Fibroblast of the conjunctiva (primary cell): ENCODE measurements around the gene SLX9.
A peak's percentile ranks its signal among the peaks of the same experiment; 100 is the strongest.

ENCODE experiments used
- DNase-seq: peaks from one replicate; pipeline ENCODE4 v3.0.0-alpha.2; 2010; ENCODE audit warnings: low read depth

The SLX9 gene

DNA sequence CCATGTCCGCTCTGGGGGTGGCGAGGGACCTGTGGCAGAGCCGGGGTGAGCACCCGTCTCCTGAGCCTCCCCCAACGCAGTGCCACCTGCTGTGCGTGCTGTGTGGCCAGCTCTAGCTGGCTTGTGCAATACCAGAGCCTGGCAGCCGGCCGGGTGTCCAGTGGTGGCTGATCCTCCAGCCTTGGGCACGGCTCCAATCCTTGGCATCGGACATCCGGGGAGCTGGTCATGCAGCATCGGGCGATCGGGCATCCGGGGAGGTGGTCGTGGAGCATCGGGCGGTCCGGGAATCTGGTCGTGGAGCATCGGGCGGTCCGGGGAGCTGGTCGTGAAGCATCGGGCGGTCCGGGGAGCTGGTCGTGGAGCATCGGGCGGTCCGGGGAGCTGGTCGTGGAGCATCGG is 8.1 kb downstream of the SLX9 start:
- no peak for DNase-seq

DNA sequence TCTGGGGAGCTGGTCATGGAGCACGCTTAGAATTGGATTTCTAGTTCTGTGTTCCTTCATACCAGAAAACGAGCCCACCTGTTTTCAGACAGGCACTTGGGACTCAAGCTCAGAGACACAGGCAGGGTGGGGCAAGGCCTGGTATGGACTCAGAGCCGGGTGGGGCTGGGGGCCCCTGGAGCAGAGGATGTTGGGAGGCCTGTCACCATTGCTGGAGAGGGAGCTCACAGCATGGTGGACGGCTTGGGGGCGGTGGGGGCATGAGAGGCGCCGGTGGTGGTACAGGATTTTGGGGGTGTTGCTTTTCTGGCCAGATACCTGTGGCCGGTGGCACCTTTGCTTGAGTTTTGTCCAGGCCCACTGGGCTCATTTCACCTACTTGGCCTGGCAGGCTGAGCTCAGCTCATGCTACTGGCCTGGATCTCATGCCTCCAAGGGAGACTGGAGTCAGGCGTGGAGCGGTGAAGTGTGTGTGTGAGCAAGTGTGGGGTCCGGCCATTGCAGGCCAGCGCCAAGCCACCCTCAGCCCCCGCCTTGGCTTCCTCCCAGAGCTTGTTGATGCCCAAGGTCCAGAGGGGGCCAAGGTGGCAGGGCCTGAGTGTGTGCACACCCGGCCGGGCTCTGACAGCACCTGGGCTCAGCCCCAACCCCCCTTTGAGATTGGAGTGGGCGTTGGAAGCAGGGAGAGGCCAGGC is 8.7 kb downstream of the SLX9 start:
- DNase-seq: no peak

DNA sequence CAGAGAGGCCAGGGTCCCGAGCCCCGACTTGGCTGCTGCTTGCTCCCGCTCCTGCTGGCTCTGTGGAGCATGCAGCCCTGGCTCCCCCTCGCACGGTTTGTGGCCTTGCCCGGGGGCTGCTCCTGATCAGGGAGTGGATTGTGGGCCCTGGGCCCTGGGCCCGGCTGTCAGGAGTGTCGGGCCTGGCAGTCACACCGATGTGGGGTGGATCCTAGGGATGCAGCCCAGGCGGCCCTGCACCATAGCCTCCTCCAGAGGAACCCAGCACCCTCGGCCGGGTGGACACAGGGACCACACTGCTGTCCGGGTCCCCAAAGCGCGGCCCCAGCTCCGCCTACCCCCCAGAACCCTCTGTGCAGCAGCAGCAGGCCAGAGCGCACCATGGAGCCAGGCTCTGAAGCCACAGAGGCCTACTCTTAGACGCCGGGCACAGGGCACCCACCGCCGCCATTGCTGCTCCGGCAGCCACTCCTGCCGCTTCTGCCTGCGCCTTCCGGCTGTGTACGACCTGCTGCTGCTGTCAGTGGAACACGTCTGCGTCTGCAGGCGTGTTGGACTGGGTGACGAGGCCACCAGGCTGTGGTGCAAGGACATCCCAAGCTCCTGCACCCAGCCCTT is 9.4 kb downstream of the SLX9 start:
- no peak for DNase-seq

DNA sequence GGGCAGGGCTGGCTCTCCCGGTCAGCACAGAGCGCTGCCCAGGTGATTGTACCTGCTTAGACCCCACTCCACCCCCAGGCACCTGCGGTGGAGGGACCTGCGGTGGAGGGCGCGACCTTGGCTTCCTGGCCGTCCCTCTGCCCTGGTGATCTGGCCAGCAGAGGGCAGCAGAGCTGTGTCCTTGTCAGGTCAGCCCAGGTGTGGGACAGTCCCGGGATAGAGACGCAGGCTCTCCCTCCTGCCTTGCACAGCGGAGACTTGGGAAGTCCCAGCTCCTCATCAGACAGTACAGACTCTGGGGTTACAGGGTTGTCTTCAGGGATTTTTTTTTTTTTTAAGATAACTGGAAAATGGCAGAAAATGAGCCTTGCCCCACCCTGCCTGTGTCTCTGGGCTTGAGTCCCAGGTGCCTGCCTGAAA is 10.0 kb downstream of the SLX9 start:
- DNase-seq: peak; percentile 34

- no peak for DNase-seq
Observed at GRCh38 chr21:44950351-44950750, 10.5 kb downstream of the SLX9 start.

- no peak for DNase-seq
Observed at GRCh38 chr21:44951186-44951915, 11.5 kb downstream of the SLX9 start.

GRCh38 chr21:44952116-44952928 is 12.5 kb downstream of the SLX9 start:
- no peak for DNase-seq

GRCh38 chr21:44952929-44953627 is 13.2 kb downstream of the SLX9 start:
- no peak for DNase-seq

DNA sequence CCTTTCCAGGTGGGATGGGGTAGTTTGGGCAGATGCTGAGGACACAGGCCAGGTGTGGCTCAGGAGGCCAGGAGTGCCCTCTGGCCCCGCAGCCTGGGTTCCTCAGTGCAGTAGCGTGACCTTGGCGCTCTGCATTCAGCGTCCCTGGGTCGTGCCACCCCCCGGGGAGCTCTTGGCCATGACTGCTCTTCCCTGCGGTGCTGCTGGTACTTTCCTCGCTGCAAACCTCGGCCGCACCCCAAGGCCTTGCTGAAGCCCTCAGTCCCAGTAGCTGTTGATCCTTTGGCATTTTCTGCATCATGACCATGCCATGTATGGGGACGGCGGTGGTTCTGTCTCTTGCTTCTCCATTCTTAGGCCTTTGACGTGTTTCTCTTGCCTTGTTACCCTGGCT is 13.8 kb downstream of the SLX9 start:
- DNase-seq: no peak

- DNase-seq: no peak
Observed at GRCh38 chr21:44954281-44954771, 14.5 kb downstream of the SLX9 start.

- no peak for DNase-seq
Observed at GRCh38 chr21:44955141-44955797, 15.4 kb downstream of the SLX9 start.

GRCh38 chr21:44955798-44956175 is 16.0 kb downstream of the SLX9 start:
- no peak for DNase-seq

- no peak for DNase-seq
Observed at GRCh38 chr21:44956356-44957046, 16.7 kb downstream of the SLX9 start.

DNA sequence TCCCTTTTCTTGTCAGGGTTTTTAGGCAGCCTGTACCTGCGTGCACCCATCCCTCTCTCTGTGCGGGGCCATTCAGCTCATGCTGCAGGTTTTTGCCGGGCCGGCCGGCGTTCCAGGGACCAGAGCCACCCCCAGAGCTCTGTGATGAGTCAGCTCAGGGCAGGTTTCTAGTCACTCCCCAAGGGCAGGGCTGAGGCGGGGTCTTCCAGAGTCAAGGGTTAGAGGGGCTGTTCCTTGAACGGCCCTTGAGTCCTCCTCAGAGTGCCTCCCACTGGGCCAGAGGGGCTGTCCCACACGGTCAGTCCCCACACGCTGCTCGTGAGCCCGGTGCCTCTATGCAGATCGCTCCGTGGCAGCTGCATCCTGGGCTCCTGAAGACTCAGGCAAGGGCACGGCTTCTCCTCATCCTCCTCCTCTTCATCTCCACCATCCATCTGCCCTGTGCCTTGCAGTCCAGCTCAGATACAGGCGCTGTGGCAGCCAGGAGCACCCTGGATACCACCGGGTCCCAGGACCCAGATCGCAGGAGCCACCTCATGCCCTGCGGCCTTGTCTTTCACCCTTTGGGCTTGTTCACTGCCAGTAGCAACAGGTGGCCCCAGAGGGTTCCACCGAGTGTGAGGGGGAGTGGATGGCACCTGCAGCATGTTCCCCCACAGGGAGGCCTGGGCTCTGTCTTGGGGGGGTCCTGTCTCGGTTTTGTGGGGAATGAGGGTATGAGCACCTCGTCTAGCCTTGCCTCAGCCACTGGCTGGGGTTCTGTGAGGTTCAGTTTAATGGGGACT is 17.4 kb downstream of the SLX9 start:
- no peak for DNase-seq

DNA sequence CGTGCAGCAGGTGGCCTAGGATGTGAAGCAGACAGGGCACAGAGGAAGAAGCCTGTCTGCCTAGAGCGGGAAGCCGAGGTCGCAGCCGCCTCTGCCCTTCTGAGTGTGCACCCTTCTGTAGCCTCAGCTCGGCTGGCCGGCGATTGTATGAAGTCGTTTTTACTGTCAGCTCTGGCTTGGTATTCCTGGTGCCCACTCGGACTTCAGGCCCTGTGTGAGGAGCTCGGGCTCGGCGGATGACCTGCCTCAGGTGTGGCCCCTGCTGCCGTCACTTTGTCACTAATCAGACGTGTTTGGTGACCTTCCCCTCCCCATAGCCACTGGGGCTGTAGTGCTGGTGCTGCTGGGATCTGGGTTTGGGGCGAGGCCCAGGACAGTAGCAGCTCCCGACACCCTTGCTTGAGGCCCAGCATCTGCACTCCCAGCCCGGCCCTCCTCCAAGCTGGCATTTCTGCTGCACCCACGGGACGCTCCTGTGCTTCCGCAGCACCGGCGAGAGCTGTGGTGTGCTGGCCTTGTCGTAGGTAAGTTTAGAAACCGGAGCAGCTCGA is 18.1 kb downstream of the SLX9 start:
- no peak for DNase-seq

DNA sequence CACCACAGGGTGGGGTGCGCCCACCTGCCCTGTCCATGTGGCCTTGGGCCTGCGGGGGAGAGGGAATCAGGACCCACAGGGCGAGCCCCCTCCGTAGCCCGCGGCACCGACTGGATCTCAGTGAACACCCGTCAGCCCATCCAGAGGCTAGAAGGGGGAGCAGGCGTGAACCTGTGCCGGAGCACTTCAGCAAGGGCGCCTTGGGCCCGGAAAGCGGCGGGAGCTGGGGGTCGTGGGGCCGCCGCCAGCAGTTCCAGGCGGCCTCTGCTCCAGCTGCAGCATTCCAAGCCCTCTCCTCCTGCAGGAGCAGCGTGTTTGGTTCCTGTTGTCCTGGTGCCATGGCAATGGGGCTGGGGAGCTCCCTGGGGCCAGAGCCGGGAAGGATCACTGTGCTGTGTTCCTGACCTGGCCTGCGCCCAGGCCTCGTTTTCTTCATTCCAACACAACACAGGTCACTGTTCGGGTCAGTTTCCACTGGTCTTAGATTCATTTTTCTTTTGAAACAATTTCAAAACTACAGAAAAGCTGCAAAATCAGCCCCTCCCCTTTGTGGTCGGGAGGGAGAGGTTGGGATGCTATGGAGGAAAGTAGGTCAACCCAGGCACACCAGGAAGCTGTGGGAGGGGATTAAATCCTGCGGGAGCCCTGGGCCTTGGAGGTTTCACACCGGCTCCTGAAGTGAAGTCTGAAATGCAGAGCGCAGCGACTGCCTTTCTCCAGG is 18.8 kb downstream of the SLX9 start:
- DNase-seq: peak; percentile 71

DNA sequence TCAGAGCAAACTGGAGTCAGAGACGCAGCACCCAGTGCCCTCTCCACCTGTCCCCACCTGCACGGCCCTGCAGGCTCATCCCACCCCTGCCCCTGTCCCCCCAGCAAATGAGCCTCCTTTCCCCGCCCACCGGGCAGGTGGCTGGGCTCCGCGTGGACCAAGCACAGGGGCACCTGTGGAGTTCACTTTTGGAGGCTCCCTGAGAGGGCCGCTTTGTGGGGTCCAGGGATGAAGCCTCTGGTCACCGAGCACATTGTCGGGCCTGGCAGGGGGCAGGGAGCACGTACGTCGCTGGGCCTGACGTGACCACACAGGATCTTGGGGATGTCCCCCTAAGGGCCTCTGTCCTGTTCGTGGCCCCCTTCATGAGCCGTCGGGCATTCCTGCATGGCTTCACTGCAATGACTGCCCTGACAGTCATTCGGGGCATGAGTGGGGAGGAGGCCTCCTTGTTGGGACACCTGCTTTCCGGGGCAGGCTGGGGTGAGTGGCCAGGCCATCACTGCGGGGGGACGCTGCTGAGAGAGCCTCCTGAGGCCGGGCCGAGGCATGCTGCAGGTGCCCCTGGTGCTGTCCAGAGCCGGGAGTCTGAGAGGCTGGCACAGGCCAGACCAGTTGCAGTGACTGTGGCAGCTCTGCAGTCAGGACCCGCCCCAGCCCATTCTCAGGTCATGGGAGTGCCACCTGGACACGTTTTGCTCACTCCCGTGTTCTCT is 19.7 kb downstream of the SLX9 start:
- DNase-seq: no peak
